Activated CD8-positive, alpha-beta T cell treated with anti-CD3 and anti-CD28 coated beads for 36 hours (primary cell): Measurements from ENCODE around the gene FAM163A. TPM values are rescaled to one million over a fixed set of nuclear protein-coding genes. Genes with fewer than 3 reads are reported as not detected.

Experiments
- ATAC-seq: fragments of 200-7000 bp; cut with Tn5 transposase; one replicate; pipeline ENCODE4 v1.10.0; 2021; ENCODE audit warnings: mild to moderate bottlenecking, moderate library complexity
- CTCF ChIA-PET: fragments of 350-600 bp; sonication (Branson Sonifier 250); formaldehyde crosslinking; loops from one replicate; lab custom pipeline; 2021; ENCODE audit warnings: antibody characterized with exemption; lab: Charles Lee
- POLR2A ChIA-PET: fragments of 350-600 bp; sonication (Branson Sonifier 250); formaldehyde crosslinking; loops from one replicate; lab custom pipeline; 2021; ENCODE audit warnings: antibody characterized with exemption; lab: Charles Lee
- DNase-seq: peaks from one replicate; pipeline ENCODE4 v3.0.0-alpha.2; 2020
- H3K27ac Mint-ChIP-seq: one replicate; pipeline ENCODE4 v1.8.0; 2021; ENCODE audit warnings: mild to moderate bottlenecking, mixed read lengths
- H3K27me3 Mint-ChIP-seq: one replicate; pipeline ENCODE4 v1.8.0; 2021; ENCODE audit warnings: mixed read lengths
- H3K36me3 Mint-ChIP-seq: one replicate; pipeline ENCODE4 v1.8.0; 2021; ENCODE audit warnings: low read depth, mixed read lengths
- H3K4me1 Mint-ChIP-seq: one replicate; pipeline ENCODE4 v1.8.0; 2021; ENCODE audit warnings: low read depth, mixed read lengths
- H3K4me3 Mint-ChIP-seq: one replicate; pipeline ENCODE4 v1.8.0; 2021; ENCODE audit warnings: mild to moderate bottlenecking, moderate library complexity, mixed read lengths
- H3K9me3 Mint-ChIP-seq: one replicate; pipeline ENCODE4 v1.8.0; 2021; ENCODE audit warnings: mixed read lengths
- CTCF ChIP-seq: fragments of 200-600 bp; IDR thresholded peaks from one replicate; pipeline ENCODE4 v1.8.0; 2022; ENCODE audit warnings: antibody characterized with exemption, mild to moderate bottlenecking
- intact Hi-C: fragments of 100-400 bp; cut with micrococcal nuclease; formaldehyde crosslinking; loops from one replicate; pipeline ENCODE4 v1.10.0; 2022
- total RNA-seq, 2 experiments: library from RNA; stranded (reverse); gene quantifications; one replicate each; pipeline ENCODE4 v1.2.3, GENCODE V29; 2021

Gene FAM163A
- total RNA-seq, 2 experiments from 2014 or later = not detected

DNA sequence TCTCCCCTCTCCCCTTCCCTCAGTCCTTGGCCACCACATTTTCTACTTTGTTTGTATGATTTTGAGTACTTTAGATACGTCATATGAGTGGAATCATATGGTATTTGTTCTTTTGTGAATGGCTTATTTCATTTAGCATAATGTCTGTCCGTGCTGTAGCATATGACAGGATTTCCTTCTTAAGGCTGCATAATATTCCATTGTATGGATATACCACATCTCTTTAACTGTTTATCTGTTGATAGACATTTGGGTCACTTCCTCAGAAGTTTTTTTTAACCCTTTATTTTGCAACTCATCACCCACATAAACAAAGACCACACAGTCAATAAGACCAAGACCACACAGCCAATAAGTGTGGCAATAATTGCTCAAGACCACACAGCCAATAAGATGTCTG lies 24.9 kb downstream of the FAM163A start:
- TF ChIP-seq CTCF = no peak
- H3K36me3 Mint-ChIP-seq = no peaks in the 10 kb centered on the region
- no peaks in the 10 kb centered on the region for H3K4me1 Mint-ChIP-seq
- H3K4me3 Mint-ChIP-seq = no peak overlapping the region
- ChIA-PET POLR2A (no interaction called here), CTCF (no interaction called here)
- H3K27ac Mint-ChIP-seq = no peak overlapping the region
- DNase-seq (no peak), ATAC-seq (no peak)
- no peaks in the 10 kb centered on the region for H3K9me3 Mint-ChIP-seq
- intact Hi-C loops = no loop called here
- no peaks in the 10 kb centered on the region for H3K27me3 Mint-ChIP-seq

DNA sequence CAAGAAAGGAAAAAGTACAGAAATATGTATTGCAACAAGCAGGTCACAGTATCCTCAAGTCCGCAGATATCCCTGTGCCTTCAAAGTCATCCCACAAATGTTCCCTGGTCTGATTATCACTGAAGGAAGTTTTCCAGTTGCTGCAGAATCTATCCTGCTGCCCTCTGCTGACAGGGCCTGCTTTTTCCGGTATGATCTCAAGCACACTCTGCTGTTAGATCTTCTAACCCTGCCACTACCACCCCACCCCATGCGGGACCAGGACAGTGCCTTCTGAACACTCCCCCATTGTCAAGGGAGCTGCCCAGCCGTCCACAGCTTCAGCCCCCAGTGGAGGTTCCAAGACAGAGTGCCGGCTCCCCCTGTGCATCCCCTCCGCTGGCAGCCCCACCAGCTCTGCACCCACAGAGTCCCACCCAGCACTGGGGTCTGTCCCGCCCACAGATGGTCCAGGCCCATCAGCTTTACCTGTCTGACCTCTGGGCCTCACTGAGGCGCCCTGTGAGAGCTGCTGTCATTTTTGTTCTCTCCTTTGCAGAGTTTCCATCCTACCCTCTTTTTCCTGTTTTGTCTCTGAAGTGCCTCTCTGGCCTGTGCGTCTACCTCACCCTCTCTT lies 27.9 kb downstream of the FAM163A start:
- ATAC-seq (no peak), DNase-seq (no peak)
- Mint-ChIP-seq H3K4me1 (no peaks in the 10 kb centered on the region), H3K4me3 (no peak overlapping the region), H3K27me3 (no peaks in the 10 kb centered on the region), H3K27ac (no peak overlapping the region), H3K36me3 (no peaks in the 10 kb centered on the region), H3K9me3 (no peaks in the 10 kb centered on the region)
- TF ChIP-seq CTCF = no peak
- CTCF ChIA-PET = interaction anchor here (1.9 to 2.5 kb wide), 3 partner anchors 39 to 65 kb away, joined by 5 to 8 read pairs (median 7); no protein-coding TSS in a partner anchor
- POLR2A ChIA-PET = no interaction called here
- intact Hi-C loops = no loop called here

- CTCF ChIA-PET = interaction anchor here (1.2 to 2.5 kb wide), 4 partner anchors 37 to 74 kb away, joined by 3 to 8 read pairs (median 6); no protein-coding TSS in a partner anchor
- no peak for ATAC-seq
Observed at GRCh38 chr1:179773264-179773663, 30.2 kb downstream of the FAM163A start.

DNA sequence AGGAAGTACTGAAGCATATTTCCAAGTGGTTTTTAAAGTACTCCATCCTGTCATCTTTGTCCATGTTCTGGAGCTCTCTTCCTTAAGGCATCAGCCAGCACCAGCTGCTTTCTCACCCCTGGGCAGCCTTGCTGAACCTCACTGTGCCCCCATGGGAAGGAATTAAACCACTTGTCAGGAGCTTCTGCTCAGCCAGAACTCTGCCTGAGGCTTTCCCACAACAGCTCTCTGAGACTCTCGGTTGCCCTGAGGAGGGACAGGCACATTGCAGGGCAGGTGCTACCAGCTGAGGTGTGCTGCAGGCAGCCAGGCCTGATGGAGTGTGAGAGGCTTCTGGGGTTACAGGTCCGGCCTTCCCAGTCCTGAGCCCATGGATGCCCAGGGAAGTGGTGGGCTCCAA lies 30.9 kb downstream of the FAM163A start:
- ChIA-PET CTCF (interaction anchor here (1.1 to 1.9 kb wide), 2 partner anchors 36 to 68 kb away, joined by 4 to 6 read pairs; no protein-coding TSS in a partner anchor), POLR2A (no interaction called here)
- no peak for ATAC-seq
- DNase-seq = no peak
- H3K27me3 Mint-ChIP-seq = no peaks in the 10 kb centered on the region
- H3K36me3 Mint-ChIP-seq = no peaks in the 10 kb centered on the region
- intact Hi-C loops = no loop called here
- H3K27ac Mint-ChIP-seq = no peak overlapping the region
- TF ChIP-seq CTCF = no peak
- no peaks in the 10 kb centered on the region for H3K4me1 Mint-ChIP-seq
- H3K9me3 Mint-ChIP-seq = no peaks in the 10 kb centered on the region
- H3K4me3 Mint-ChIP-seq = no peak overlapping the region

More at GRCh38 chr1:179773264-179773663, 30.2 kb downstream of the FAM163A start:
- DNase-seq = no peak
- H3K36me3 Mint-ChIP-seq = no peaks in the 10 kb centered on the region
- no peak for TF ChIP-seq CTCF
- intact Hi-C loops = no loop called here
- POLR2A ChIA-PET = no interaction called here
- H3K9me3 Mint-ChIP-seq = no peaks in the 10 kb centered on the region
- H3K4me1 Mint-ChIP-seq = no peaks in the 10 kb centered on the region
- no peak overlapping the region for H3K27ac Mint-ChIP-seq
- no peak overlapping the region for H3K4me3 Mint-ChIP-seq
- no peaks in the 10 kb centered on the region for H3K27me3 Mint-ChIP-seq

- CTCF ChIA-PET = interaction anchor here (1.1 to 1.9 kb wide), 2 partner anchors 35 to 68 kb away, joined by 4 to 6 read pairs; no protein-coding TSS in a partner anchor
- H3K9me3 Mint-ChIP-seq = no peaks in the 10 kb centered on the region
Observed at GRCh38 chr1:179774566-179774965, 31.5 kb downstream of the FAM163A start.

More at GRCh38 chr1:179774566-179774965, 31.5 kb downstream of the FAM163A start:
- Mint-ChIP-seq H3K4me3 (no peak overlapping the region), H3K36me3 (no peaks in the 10 kb centered on the region), H3K27ac (no peak overlapping the region), H3K4me1 (no peaks in the 10 kb centered on the region), H3K27me3 (no peaks in the 10 kb centered on the region)
- POLR2A ChIA-PET = no interaction called here
- no peak for TF ChIP-seq CTCF
- DNase-seq = no peak
- intact Hi-C loops = no loop called here
- no peak for ATAC-seq
